Measurements from ENCODE around the gene CDK15.
"Not testable (repeated sequence)": the region's sequence is repeated elsewhere in the genome, so short reads cannot be mapped to it uniquely, and the experiment has no call there.

The CDK15 gene

GRCh38 chr2:201806442-201807170 is at the start of gene CDK15:
Gene CDK15, plus strand, starts transcription at chr2:201806537. Its CDS starts 128 bp downstream, at chr2:201806665.
- TF ChIP-seq JUND (IDR thresholded peaks at IDR 0.05; ENCODE audit: low read depth) = no peak
- no peak for DNase-seq (ENCODE audit: low read depth in 1 of 2, low spot score in 1 of 2)
- in situ Hi-C loops (cut with HindIII; ENCODE audit: low pct_unique_long_range_greater_than_20kb, low sequenced_read_pairs) = no loop called here

GRCh38 chr2:201758234-201758633 is 48.1 kb upstream of the CDK15 start:
- DNase-seq (ENCODE audit: low read depth in 1 of 2, low spot score in 1 of 2) = no peak
- in situ Hi-C loops (cut with HindIII; ENCODE audit: low pct_unique_long_range_greater_than_20kb, low sequenced_read_pairs) = no loop called here
- TF ChIP-seq JUND (IDR thresholded peaks at IDR 0.05; ENCODE audit: low read depth) = no peak

DNA sequence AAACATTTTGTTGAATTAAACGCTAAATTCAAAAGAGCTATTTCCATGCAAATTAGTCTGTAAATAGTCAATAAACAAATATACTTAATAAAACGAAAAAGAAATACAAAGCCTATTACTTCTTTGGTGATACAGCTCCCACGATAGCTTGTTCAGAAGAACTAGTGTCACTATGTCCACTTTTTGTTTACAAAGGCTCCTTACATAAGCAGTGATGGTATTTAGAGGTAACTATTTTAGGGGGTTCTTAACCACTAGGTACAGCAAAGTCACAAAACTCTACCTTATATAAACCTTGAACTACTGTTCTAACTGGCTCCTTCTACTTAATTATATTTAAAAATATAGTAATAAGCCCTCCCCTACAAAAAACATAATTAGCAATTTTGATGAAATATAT is 47.5 kb upstream of the CDK15 start:
- in situ Hi-C loops (cut with HindIII; ENCODE audit: low pct_unique_long_range_greater_than_20kb, low sequenced_read_pairs) = no loop called here
- no peak for DNase-seq (ENCODE audit: low read depth in 1 of 2, low spot score in 1 of 2)

DNA sequence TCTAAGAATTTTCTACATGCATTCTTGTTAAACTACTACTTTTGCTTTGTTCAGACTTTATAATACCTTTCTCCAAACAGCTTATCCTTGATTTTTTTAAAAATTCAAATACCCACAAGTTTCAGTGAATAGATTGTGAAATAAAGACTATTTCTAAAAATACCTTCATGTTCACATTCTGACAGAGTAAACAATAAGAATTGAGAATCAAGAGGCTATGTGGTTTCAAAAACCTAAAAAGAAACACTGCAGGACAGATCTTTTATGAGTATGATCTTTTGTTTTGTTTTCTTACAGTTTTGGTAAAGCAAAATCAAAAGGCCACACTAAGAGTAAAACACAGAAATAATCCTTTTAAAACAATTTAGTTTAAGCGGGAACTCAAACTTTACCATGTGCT is 46.8 kb upstream of the CDK15 start:
- in situ Hi-C loops (cut with HindIII; ENCODE audit: low pct_unique_long_range_greater_than_20kb, low sequenced_read_pairs) = no loop called here
- no peak for DNase-seq (ENCODE audit: low read depth in 1 of 2, low spot score in 1 of 2)

More for the DNA sequence above, 47.5 kb upstream of the CDK15 start:
- no peak for TF ChIP-seq JUND (IDR thresholded peaks at IDR 0.05; ENCODE audit: low read depth)

DNA sequence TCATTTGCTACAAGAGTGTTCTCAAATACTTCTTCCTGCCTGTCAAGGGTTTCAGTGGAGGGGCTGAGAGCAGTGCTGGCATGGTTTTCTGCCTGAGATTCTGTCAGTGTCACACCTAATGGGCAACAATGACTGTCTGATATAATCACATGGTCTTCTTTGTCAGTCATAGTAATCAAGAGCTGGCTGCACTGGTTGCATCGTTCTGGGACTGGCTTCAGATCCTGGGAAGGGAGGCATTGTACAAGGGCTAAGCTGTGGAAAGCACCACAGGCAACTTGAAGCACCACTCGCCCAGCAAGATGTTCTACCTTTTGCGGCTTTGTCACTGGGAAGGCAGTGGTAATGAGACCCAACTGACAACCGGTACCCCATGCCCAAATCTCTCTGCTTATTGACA is 45.2 kb upstream of the CDK15 start:
- DNase-seq (ENCODE audit: low read depth in 1 of 2, low spot score in 1 of 2) = no peak
- in situ Hi-C loops (cut with HindIII; ENCODE audit: low pct_unique_long_range_greater_than_20kb, low sequenced_read_pairs) = no loop called here
- TF ChIP-seq JUND (IDR thresholded peaks at IDR 0.05; ENCODE audit: low read depth) = no peak

More for the DNA sequence above, 46.8 kb upstream of the CDK15 start:
- TF ChIP-seq JUND (IDR thresholded peaks at IDR 0.05; ENCODE audit: low read depth) = no peak

GRCh38 chr2:201764469-201764868 is 41.9 kb upstream of the CDK15 start:
- in situ Hi-C loops (cut with HindIII; ENCODE audit: low pct_unique_long_range_greater_than_20kb, low sequenced_read_pairs); DNase-seq (ENCODE audit: low read depth in 1 of 2, low spot score in 1 of 2): not testable (repeated sequence)

- no peak for DNase-seq (ENCODE audit: low read depth in 1 of 2, low spot score in 1 of 2)
- in situ Hi-C loops (cut with HindIII; ENCODE audit: low pct_unique_long_range_greater_than_20kb, low sequenced_read_pairs) = no loop called here
- TF ChIP-seq JUND (IDR thresholded peaks at IDR 0.05; ENCODE audit: low read depth) = no peak
Observed at GRCh38 chr2:201765799-201766198, 40.5 kb upstream of the CDK15 start.

- in situ Hi-C loops (cut with HindIII; ENCODE audit: low pct_unique_long_range_greater_than_20kb, low sequenced_read_pairs) = no loop called here
- TF ChIP-seq JUND (IDR thresholded peaks at IDR 0.05; ENCODE audit: low read depth) = no peak
Observed at GRCh38 chr2:201768918-201769317, 37.4 kb upstream of the CDK15 start.

DNA sequence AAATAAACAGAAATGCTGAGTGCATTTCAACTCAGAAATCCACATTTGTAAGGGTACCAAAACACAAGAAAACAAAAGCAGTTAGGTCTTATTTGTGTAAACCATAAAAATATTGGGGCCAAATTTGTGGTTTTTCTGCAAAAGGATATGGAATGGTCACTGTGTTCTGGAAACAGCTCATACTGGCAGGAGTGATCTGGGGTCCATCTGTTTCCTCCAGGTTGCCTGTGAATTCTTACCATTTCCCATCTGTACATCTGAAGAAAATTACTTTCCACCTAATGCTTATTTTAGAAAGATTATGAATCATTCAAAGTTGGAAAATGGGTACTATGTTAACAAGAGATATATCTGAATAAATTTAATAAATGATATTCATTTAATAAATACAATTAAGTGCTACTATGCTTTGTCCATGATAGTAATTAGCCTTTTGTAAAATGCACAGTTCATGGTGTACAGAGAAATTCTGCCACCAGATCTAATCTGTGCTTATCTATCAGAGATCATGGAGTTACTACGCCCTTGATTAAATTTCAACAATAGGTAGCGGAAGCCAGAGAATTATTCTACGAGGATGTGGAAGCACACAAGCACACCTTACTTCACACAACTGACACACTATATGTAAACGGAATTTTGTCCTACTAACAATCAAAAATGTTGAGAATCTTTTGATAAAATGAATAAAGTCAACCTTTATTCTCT is 36.5 kb upstream of the CDK15 start:
- DNase-seq (ENCODE audit: low read depth in 1 of 2, low spot score in 1 of 2) = no peak
- in situ Hi-C loops (cut with HindIII; ENCODE audit: low pct_unique_long_range_greater_than_20kb, low sequenced_read_pairs) = no loop called here
- no peak for TF ChIP-seq JUND (IDR thresholded peaks at IDR 0.05; ENCODE audit: low read depth)

More at GRCh38 chr2:201768918-201769317, 37.4 kb upstream of the CDK15 start:
- no peak for DNase-seq (ENCODE audit: low read depth in 1 of 2, low spot score in 1 of 2)

DNA sequence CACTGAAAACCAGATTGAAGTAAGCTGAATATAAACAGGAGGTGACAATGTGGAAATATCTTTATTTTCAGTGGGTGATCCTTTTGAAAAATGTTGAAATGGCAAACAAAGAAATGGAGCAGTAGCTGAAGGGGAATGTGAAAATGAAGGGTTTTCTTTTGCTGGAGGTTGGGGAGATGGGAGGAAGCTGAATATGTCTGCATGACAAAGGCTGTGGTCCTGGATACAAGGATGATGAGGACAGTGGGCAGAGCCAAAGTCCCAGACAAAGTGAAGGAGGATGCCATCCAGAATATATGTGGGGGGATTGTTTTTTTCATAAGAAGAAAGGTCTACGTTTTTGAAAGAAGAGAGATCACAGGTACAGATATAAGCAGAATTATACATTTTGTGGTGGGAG is 32.3 kb upstream of the CDK15 start:
- no peak for TF ChIP-seq JUND (IDR thresholded peaks at IDR 0.05; ENCODE audit: low read depth)
- in situ Hi-C loops (cut with HindIII; ENCODE audit: low pct_unique_long_range_greater_than_20kb, low sequenced_read_pairs) = no loop called here
- no peak for DNase-seq (ENCODE audit: low read depth in 1 of 2, low spot score in 1 of 2)

DNA sequence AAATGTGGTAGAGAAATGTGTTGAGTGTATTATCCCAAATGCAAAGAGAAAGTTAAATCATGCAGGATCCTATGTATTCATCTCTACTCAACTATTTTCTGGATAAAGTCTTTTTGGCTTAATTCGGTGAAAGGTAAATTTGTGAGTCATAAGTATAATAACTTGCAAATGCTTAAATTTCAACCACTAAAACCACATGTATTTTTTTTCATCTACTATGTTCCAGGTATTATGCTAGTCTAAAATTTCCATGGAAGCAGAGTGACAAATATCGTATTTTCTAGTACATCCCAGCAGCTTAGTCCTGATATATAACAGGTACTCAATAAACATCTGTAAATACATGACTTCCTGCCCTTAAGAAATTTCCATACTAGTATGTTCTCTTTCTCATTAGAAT is 31.8 kb upstream of the CDK15 start:
- in situ Hi-C loops (cut with HindIII; ENCODE audit: low pct_unique_long_range_greater_than_20kb, low sequenced_read_pairs) = no loop called here
- no peak for DNase-seq (ENCODE audit: low read depth in 1 of 2, low spot score in 1 of 2)
- no peak for TF ChIP-seq JUND (IDR thresholded peaks at IDR 0.05; ENCODE audit: low read depth)

DNA sequence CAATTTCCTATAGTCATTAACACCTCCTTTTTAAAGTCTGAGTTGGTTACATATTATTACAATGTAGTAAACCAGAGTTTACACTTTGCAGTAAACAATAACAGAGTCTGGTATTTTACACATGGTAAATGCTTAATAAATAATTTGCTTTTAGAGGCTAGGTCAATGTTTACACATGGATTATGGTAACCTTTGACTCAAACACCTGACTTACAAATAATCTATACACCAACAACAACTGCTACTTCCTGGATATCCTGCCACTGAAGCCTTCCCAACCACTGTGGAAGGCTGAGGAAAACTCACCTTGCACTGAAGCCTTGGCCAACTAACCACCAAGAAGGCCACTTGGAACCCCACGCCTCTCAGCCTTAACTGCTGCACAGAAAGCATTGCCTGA is 31.0 kb upstream of the CDK15 start:
- in situ Hi-C loops (cut with HindIII; ENCODE audit: low pct_unique_long_range_greater_than_20kb, low sequenced_read_pairs) = no loop called here
- no peak for DNase-seq (ENCODE audit: low read depth in 1 of 2, low spot score in 1 of 2)
- no peak for TF ChIP-seq JUND (IDR thresholded peaks at IDR 0.05; ENCODE audit: low read depth)

DNA sequence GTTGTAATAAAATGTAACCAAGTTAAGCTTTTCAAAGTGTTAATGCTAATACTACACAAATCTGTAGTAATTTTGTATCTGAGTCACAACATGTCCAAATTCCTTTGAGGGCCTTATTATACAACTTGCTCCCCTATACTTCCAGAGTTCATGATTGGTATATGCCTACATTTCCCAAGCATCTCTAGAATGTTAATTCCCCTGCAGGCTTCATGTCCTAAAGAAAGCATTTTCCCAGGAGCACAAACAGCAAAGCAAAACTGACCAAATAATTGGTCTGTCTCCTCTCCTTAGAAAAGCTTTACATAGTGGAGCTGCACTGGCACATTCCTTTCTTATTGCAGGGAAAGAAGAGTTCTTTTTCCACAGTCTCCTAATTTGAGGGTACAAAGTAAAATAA is 29.3 kb upstream of the CDK15 start:
- in situ Hi-C loops (cut with HindIII; ENCODE audit: low pct_unique_long_range_greater_than_20kb, low sequenced_read_pairs) = no loop called here
- no peak for TF ChIP-seq JUND (IDR thresholded peaks at IDR 0.05; ENCODE audit: low read depth)
- DNase-seq (ENCODE audit: low read depth in 1 of 2, low spot score in 1 of 2) = no peak

All from T47D (cell line).